Measurements from ENCODE around the gene GAREM1.

- TF ChIP-seq POLR2AphosphoS5 (IDR thresholded peaks at IDR 0.05; ENCODE audit: low read depth, low read length) (no peak), POLR2A (IDR thresholded peaks at IDR 0.05; ENCODE audit: low read depth, low read length) (no peak), TAF1 (IDR thresholded peaks at IDR 0.05; ENCODE audit: borderline replicate concordance, low read depth, low read length) (no peak)
Measured at GRCh38 chr18:32509111-32509510, 38.4 kb upstream of the GAREM1 start.
